IPS-18a (cell line): ENCODE data around the gene CRKL.
"Not testable (repeated sequence)": the region's sequence is repeated elsewhere in the genome, so short reads cannot be mapped to it uniquely, and the experiment has no call there.

Source experiments
- H3K27ac ChIP-seq: one replicate; pipeline ENCODE4 v1.5.1; 2013; ENCODE audit warnings: low read length
- H3K27me3 ChIP-seq: one replicate; pipeline ENCODE4 v1.6.1; 2013; ENCODE audit warnings: mild to moderate bottlenecking, low read length; ENCODE audit not compliant: control insufficient read depth, insufficient read depth
- H3K36me3 ChIP-seq: one replicate; pipeline ENCODE4 v1.6.1; 2013; ENCODE audit warnings: low read depth, low read length; ENCODE audit not compliant: control insufficient read depth
- H3K4me1 ChIP-seq: one replicate; pipeline ENCODE4 v1.6.1; 2013; ENCODE audit warnings: low read depth, low read length; ENCODE audit not compliant: control insufficient read depth
- H3K4me3 ChIP-seq: one replicate; pipeline ENCODE4 v1.5.1; 2013; ENCODE audit warnings: low read length
- H3K9ac ChIP-seq: one replicate; pipeline ENCODE4 v1.6.1; 2013; ENCODE audit warnings: mild to moderate bottlenecking, low read length, moderate library complexity
- H3K9me3 ChIP-seq: one replicate; pipeline ENCODE4 v1.6.1; 2013; ENCODE audit warnings: low read depth, low read length; ENCODE audit not compliant: control insufficient read depth

Gene CRKL

DNA sequence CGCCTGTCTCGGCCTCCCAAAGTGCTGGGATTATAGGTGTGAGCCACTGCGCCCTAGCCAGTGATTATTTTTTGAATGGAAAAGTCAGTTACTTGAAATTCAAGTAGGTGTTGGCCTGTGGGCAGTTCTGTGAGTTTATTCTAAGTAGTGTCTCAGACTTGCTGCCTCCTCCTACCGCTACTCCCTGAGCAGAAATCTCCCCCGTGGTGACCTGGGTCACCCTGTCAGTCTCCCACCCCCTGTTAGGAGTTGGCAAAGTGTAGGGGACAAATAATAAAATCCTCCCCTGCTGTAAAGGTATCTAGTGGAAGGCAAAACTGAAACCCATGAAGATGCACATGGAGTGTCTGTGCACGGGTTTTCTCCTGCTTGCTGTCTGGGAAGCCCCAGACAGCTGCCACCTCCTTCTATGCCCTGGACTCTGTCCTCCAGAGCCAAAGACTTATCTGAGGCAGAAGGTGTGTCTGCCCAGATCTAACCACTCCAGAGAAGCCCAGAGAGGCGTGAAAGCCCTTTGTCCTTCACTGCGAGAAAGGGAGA is 32.1 kb upstream of the CRKL start:
- Histone ChIP-seq H3K27me3 (no peaks in the 10 kb centered on the region), H3K9me3 (no peaks in the 10 kb centered on the region), H3K9ac (no peak overlapping the region), H3K4me3 (no peak overlapping the region), H3K36me3 (peaks cover 10% of the 10 kb centered on the region), H3K4me1 (no peaks in the 10 kb centered on the region), H3K27ac (no peak overlapping the region)

DNA sequence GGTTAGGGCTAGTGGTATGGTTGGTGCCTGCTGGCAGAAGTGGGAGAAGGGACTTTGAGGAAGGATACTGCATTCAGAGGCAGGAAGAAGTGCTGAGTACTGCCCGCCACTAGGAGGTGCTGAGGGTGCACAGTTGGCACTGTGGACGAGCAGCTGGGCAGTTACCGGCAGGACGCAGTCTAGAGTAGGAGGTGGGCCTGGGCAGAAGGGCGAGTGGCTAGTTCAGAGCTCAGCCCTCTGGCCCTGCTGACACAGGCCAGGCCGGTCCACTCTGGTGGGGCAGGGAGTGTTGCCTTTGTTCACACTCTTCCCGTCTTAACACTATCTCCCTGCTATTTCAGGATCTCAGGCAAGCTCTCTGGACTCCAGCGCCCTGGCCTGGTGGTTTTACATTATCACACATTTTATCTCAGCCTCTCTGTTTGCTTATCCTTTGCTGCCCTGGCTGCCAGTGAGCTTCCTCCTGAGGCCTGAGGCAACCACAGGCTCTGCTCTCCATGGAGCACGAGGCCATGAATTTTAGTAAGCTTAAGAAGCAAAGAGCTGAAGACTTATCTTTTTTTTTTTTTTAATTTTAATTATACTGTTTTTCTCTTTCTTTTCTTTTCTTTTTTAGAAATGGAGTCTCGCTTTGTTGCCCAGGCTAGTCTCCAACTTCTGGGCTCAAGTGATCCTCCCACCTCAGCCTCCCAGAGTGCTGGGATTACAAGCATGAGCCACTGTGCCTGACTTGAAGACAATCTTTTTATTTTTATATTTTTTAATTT is 31.5 kb upstream of the CRKL start:
- Histone ChIP-seq H3K27me3 (no peaks in the 10 kb centered on the region), H3K36me3 (peaks cover 10% of the 10 kb centered on the region), H3K27ac (no peak overlapping the region), H3K9ac (no peak overlapping the region), H3K9me3 (no peaks in the 10 kb centered on the region), H3K4me3 (no peak overlapping the region), H3K4me1 (no peaks in the 10 kb centered on the region)

DNA sequence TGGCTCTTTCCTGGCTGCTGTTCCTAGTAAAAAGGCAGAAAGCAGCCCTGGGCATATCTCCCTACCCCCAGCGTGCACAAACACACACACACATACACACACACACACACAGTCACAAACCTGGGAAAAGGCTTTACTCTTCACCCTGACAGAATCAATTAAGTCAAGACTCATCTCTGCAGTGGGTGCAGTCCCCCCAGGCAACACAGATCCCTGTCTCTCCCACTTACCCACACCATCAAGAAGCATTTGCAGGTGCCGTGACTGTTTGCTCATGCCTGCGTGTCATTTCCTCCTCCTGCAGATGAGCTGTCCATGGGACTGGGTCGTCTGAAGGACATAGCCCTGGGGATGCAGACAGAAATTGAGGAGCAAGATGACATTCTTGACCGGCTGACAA is 29.8 kb upstream of the CRKL start:
- Histone ChIP-seq H3K4me1 (no peaks in the 10 kb centered on the region), H3K27ac (no peak overlapping the region), H3K4me3 (no peak overlapping the region), H3K36me3 (peaks cover 10% of the 10 kb centered on the region), H3K9ac (no peak overlapping the region), H3K9me3 (no peaks in the 10 kb centered on the region), H3K27me3 (no peaks in the 10 kb centered on the region)

DNA sequence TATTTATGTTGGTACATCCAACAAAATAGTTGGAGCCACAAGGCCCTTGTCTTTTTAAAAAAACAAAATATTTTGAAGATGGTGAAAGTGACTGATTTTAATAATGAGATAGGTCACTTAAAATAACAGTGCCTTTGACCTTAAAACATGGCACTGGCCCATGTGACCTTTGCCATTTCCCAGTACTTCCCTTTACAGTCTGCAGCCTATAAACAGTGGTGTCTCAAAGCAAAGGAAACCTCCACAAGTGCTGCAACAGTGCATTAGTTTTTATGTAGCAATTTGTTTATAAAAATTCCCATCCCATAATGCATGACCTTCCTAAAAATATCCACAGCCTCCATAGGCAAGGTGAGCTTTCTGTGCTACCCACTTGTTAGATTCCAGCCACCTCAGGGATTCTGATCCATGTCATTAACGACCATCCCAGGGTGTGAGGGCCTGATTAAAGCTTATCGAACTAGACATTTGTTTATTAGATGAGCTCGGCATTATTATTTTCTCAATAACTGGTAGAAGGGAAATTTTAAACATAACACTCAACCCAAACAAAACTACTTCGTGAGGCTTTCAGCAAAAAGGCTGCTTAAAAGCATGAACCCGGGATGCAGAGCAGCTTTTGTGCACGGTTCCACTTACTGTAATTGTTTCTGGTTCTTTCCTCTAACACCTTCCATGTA is 28.0 kb upstream of the CRKL start:
- peaks cover 10% of the 10 kb centered on the region for H3K36me3 ChIP-seq
- H3K4me1 ChIP-seq: no peaks in the 10 kb centered on the region
- no peak overlapping the region for H3K27ac ChIP-seq
- H3K27me3 ChIP-seq: no peaks in the 10 kb centered on the region
- no peaks in the 10 kb centered on the region for H3K9me3 ChIP-seq
- no peak overlapping the region for H3K4me3 ChIP-seq
- H3K9ac ChIP-seq: no peak overlapping the region

DNA sequence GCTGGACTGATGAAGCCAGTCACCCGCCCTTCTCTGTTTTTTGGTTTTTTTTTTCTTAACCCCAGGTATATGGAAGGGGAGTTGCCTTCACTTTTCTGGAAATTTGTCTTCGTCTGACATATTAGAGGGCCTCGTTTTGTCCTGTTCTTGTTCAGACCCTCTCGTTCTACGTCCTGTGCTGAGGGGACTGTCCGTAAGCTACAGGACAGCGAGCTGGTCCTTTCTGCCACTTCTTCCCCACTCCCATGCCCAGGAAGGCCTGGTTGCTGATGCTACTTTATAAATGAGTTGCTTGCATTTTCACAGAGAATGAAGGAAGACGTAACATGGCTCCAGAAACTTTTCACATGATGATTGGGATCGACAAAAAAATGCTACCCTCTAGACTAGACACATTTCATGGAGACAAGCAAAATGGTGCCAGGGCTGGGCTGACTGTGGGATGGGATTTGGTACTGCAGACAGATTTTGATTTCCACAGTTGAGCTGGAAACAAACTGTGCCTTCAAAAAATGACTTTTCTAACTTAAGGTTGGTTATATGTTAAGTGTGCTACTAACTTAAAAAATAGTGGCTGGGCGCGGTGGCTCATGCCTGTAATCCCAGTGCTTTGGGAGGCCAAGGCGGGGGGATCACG is 27.2 kb upstream of the CRKL start:
- Histone ChIP-seq H3K27ac (no peak overlapping the region), H3K27me3 (no peaks in the 10 kb centered on the region), H3K9me3 (no peaks in the 10 kb centered on the region), H3K4me1 (no peaks in the 10 kb centered on the region), H3K4me3 (no peak overlapping the region), H3K36me3 (peaks cover 10% of the 10 kb centered on the region), H3K9ac (no peak overlapping the region)

DNA sequence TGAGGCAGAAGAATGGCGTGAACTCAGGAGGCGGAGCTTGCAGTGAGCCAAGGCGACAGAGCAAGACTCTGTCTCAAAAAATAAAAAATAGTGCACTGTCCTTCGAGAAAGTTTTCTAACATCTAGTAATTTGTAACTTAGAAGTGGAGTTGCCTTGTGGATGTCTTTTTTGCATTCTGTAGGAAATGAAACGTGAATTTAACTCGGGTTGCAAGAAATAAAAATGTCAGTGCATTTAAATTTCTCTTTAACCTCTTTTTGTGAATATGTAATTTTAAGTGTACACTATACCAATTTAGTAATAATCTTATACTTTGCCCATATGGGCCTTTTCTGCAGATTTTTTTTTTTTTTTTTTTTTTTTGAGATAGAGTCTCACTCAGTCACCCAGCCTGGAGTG is 26.2 kb upstream of the CRKL start:
- peaks cover 10% of the 10 kb centered on the region for H3K36me3 ChIP-seq
- H3K27ac ChIP-seq: no peak overlapping the region
- H3K4me1 ChIP-seq: no peaks in the 10 kb centered on the region
- no peak overlapping the region for H3K9ac ChIP-seq
- H3K9me3 ChIP-seq: no peaks in the 10 kb centered on the region
- H3K4me3 ChIP-seq: no peak overlapping the region
- no peaks in the 10 kb centered on the region for H3K27me3 ChIP-seq

DNA sequence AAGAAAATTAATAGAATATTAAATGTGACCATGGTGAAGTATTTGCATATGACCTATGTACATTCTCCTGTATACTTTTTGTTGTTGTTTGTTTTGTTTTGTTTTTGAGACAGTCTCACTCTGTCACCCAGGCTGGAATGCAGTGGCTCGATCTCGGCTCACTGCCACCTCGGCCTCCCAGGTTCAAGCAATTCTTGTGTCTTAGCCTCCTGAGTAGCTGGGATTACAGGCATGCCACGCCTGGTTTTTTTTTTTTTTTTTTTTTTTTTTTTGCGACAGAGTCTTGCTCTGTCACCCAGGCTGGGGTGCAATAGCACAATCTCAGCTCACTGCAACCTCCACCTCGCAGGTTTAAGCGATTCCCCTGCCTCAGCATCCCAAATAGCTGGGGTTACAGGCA is 19.5 kb upstream of the CRKL start:
- not testable (repeated sequence) for H3K36me3 ChIP-seq, H3K9me3 ChIP-seq, H3K27ac ChIP-seq, H3K27me3 ChIP-seq, H3K9ac ChIP-seq, H3K4me1 ChIP-seq, H3K4me3 ChIP-seq

DNA sequence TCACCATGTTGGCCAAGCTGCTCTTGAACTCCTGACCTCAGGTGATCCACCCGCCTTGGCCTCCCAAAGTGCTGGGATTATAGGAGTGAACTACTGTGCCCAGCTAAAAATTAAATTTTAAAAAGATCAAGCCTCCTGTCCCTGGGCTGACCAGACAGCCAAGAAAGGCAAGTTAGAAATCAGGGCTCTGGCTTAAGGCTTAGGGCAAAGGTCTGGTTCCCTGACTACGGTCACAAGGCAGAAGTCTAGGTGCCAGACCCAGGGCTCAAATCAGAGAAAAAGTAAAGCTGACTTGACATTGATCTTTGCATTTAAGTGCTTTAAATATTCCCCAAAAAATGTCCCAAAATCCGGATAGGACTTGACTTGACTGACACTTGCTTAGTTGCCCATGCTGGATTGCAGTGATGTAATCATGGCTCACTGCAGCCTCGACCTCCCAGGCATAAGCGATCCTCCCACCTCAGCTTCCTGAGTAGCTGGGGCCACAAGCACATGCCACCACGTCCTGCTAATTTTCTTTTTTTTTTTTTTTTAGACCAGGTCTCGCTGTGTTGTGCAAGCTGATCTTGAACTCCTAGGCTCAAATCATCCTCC is 17.3 kb upstream of the CRKL start:
- H3K36me3 ChIP-seq: no peaks in the 10 kb centered on the region
- H3K4me1 ChIP-seq: no peaks in the 10 kb centered on the region
- H3K9me3 ChIP-seq: no peaks in the 10 kb centered on the region
- H3K9ac ChIP-seq: no peak overlapping the region
- no peak overlapping the region for H3K27ac ChIP-seq
- no peak overlapping the region for H3K4me3 ChIP-seq
- H3K27me3 ChIP-seq: no peaks in the 10 kb centered on the region

DNA sequence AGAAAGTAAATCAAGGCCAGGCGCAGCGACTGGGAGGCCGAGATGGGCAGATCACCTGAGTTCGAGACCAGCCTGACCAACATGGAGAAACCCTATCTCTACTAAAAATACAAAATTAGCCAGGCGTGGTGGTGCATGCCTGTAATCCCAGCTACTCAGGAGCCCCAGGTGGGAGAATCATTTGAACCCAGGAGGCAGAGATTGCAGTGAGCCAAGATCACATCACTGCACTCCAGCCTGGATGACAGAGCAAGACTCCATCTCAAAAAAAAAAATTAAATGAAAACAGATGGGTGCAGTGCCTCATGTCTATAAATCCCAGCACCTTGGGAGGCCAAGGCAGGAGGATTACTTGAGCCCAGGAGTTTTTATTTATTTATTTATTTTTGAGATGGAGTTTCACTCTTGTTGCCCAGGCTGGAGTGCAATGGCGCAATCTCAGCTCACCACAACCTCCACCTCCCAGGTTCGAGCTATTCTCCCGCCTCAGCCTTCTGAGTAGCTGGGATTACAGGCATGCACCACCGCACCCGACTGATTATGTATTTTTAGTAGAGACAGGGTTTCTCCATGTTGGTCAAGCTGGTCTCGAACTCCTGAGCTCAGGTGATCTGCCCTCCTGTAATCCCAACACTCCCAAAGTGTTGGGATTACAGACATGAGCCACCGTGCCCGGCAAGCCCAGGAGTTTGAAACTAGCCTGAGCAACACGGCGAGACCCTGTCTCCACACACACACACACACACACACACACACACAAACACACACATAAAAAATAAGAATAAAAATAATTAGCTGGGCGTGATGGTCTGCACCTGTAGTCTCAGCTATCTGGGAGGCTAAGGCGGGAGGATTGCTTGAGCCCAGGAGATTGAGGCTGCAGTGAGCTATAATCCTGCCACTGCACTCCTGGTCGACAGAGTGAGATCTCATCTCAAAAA is 15.8 kb upstream of the CRKL start:
- H3K4me3 ChIP-seq, H3K27ac ChIP-seq, H3K4me1 ChIP-seq, H3K9me3 ChIP-seq, H3K27me3 ChIP-seq, H3K36me3 ChIP-seq, H3K9ac ChIP-seq: not testable (repeated sequence)

DNA sequence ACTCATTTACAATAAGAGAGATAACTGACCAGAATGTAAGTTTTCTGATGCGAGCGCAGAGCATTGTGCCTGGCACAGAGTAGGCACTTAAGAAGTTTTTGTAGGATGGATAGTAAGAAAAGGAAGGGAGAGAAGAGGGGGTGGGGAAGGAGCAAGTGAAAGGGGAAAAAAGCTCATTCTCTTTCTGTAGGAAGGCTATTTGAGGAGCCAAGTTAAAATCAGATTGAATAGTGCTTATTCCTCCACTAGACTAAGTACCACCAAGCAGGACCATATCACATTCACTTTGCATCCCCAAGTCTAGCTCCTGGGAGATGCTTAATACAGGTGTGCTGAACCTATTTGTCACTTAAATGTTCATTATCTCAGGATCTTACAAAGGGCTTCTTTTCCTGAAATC is 14.1 kb upstream of the CRKL start:
- H3K36me3 ChIP-seq: no peaks in the 10 kb centered on the region
- H3K4me3 ChIP-seq: no peak overlapping the region
- H3K9me3 ChIP-seq: no peaks in the 10 kb centered on the region
- no peak overlapping the region for H3K9ac ChIP-seq
- H3K27ac ChIP-seq: no peak overlapping the region
- no peaks in the 10 kb centered on the region for H3K4me1 ChIP-seq
- no peaks in the 10 kb centered on the region for H3K27me3 ChIP-seq
